ENCODE results near the gene GNAT3.

DNA sequence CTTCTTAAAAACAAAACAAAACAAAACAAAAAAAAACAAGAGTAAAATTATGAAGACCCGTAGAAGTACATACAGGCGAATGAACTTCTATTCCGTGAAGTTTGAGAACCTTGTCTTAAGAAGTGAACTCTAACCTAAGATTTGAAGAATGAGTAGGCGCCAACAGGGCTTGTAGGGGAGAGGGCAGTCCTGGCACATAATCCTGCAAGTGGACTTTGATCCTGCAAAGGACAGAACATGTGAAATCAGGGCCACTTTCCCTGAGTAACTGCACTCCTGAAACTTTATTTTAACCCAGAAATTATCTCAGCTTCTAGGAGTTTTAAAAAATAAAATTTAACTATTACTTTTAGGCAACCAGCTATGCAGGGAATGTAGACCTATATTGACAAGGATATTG lies 62.0 kb downstream of the GNAT3 start:
- TF ChIP-seq, protein P1, sequence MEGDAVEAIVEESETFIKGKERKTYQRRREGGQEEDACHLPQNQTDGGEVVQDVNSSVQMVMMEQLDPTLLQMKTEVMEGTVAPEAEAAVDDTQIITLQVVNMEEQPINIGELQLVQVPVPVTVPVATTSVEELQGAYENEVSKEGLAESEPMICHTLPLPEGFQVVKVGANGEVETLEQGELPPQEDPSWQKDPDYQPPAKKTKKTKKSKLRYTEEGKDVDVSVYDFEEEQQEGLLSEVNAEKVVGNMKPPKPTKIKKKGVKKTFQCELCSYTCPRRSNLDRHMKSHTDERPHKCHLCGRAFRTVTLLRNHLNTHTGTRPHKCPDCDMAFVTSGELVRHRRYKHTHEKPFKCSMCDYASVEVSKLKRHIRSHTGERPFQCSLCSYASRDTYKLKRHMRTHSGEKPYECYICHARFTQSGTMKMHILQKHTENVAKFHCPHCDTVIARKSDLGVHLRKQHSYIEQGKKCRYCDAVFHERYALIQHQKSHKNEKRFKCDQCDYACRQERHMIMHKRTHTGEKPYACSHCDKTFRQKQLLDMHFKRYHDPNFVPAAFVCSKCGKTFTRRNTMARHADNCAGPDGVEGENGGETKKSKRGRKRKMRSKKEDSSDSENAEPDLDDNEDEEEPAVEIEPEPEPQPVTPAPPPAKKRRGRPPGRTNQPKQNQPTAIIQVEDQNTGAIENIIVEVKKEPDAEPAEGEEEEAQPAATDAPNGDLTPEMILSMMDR (IDR thresholded peaks at IDR 0.05): no peak
- no peak for TF ChIP-seq POLR2A (IDR thresholded peaks at IDR 0.05)

Measured in vagina (tissue), 2 donors.